MM.1S (cell line): ENCODE measurements around the gene SH3GL3.

Source experiments
- DNase-seq: peaks from one replicate; pipeline ENCODE4 v3.0.0-alpha.2; 2015
- H2AFZ ChIP-seq: fragments of 300-600 bp; sonication (generic); 2 replicates; pipeline ENCODE4 v1.6.0; 2016; ENCODE audit warnings: antibody characterized with exemption, low read length
- H3F3A ChIP-seq: fragments of 300-600 bp; sonication (generic); 2 replicates; pipeline ENCODE4 v1.6.1; 2016; ENCODE audit warnings: mild to moderate bottlenecking, antibody characterized with exemption, low read length, moderate library complexity, mixed read lengths; ENCODE audit not compliant: insufficient read depth
- H3K27ac ChIP-seq: fragments of 300-600 bp; sonication (generic); 2 replicates; pipeline ENCODE4 v1.5.1; 2016; ENCODE audit warnings: mild to moderate bottlenecking, low read length
- H3K27me3 ChIP-seq: fragments of 300-600 bp; sonication (generic); replicated peaks from 2 replicates; pipeline ENCODE4 v1.6.0; 2016; ENCODE audit warnings: low read length; ENCODE audit not compliant: insufficient read depth
- H3K36me3 ChIP-seq: fragments of 300-600 bp; sonication (generic); replicated peaks from 2 replicates; pipeline ENCODE4 v1.6.1; 2016; ENCODE audit warnings: mild to moderate bottlenecking, low read length, mixed read lengths; ENCODE audit not compliant: insufficient read depth
- H3K4me1 ChIP-seq: fragments of 300-600 bp; sonication (generic); 2 replicates; pipeline ENCODE4 v1.6.1; 2016; ENCODE audit warnings: low read length, mixed read lengths
- H3K4me2 ChIP-seq: fragments of 300-600 bp; sonication (generic); 2 replicates; pipeline ENCODE4 v1.6.0; 2016; ENCODE audit warnings: low read depth, low read length
- H3K4me3 ChIP-seq: fragments of 300-600 bp; sonication (generic); 2 replicates; pipeline ENCODE4 v1.5.1; 2016; ENCODE audit warnings: low read length, mixed read lengths
- H3K79me2 ChIP-seq: fragments of 300-600 bp; sonication (generic); 2 replicates; pipeline ENCODE4 v1.6.1; 2016; ENCODE audit warnings: mixed run types, low read length, mixed read lengths
- H3K9ac ChIP-seq: fragments of 300-600 bp; sonication (generic); 2 replicates; pipeline ENCODE4 v1.6.1; 2016; ENCODE audit warnings: low read length, mixed read lengths
- H3K9me2 ChIP-seq: fragments of 300-600 bp; sonication (generic); replicated peaks from 2 replicates; pipeline ENCODE4 v1.6.1; 2016; ENCODE audit warnings: mild to moderate bottlenecking, low read length, mixed read lengths; ENCODE audit not compliant: insufficient read depth
- H3K9me3 ChIP-seq: fragments of 300-600 bp; sonication (generic); replicated peaks from 2 replicates; pipeline ENCODE4 v1.6.1; 2016; ENCODE audit warnings: mild to moderate bottlenecking, low read length, mixed read lengths; ENCODE audit not compliant: insufficient read depth
- H4K20me1 ChIP-seq: fragments of 300-600 bp; sonication (generic); 2 replicates; pipeline ENCODE4 v1.6.1; 2016; ENCODE audit warnings: mild to moderate bottlenecking, low read length, moderate library complexity, mixed read lengths; ENCODE audit not compliant: insufficient read depth
- EZH2 ChIP-seq: fragments of 300-600 bp; sonication (generic); optimal IDR thresholded peaks from 2 replicates; pipeline ENCODE3; 2017; ENCODE audit warnings: low read depth, mild to moderate bottlenecking, antibody characterized with exemption, low read length, mixed read lengths
- EZH2phosphoT487 ChIP-seq: fragments of 300-600 bp; sonication (generic); IDR thresholded peaks from 2 replicates; pipeline ENCODE4 v1.6.1; 2018; ENCODE audit warnings: antibody characterized with exemption, low read length
- TF ChIP-seq, protein P1 (sequence below): fragments of 300-600 bp; sonication (generic); IDR thresholded peaks from 2 replicates; pipeline ENCODE4 v1.5.1; 2016; ENCODE audit warnings: antibody characterized with exemption, low read length, mixed read lengths

Gene SH3GL3

DNA sequence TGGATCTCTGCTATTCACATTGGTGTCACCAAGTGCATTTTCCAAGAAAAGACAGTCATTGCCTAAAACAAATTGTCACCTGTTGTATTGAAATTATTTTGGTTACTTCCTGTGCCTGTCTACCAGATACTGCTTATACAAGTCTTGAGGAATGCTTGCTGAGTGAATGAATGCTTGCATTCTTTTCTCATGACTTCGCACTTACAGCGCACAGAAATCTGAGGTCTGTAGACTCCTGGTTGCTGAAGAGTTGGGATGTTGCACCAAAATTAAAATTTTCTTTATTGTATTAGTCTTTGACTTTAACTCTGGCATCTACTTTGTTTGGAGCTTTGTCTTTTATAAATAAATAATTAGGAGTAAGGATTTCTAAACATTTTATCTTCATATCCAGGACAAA, 28.4 kb downstream of the SH3GL3 start:
- Histone ChIP-seq H3K79me2 (no peaks in the 10 kb centered on the region), H3K4me2 (no peak overlapping the region), H3K4me1 (no peaks in the 10 kb centered on the region), H3K4me3 (no peak overlapping the region), H2AFZ (no peak overlapping the region), H3K9me2 (no peaks in the 10 kb centered on the region), H3K27me3 (no peaks in the 10 kb centered on the region), H3K27ac (no peak overlapping the region), H3K36me3 (no peaks in the 10 kb centered on the region), H3K9ac (no peak overlapping the region), H3K9me3 (no peaks in the 10 kb centered on the region), H3F3A (no peaks in the 10 kb centered on the region), H4K20me1 (no peaks in the 10 kb centered on the region)
- DNase-seq, result no peak
- TF ChIP-seq EZH2 (no peak), EZH2phosphoT487 (no peak)
- TF ChIP-seq, protein P1, sequence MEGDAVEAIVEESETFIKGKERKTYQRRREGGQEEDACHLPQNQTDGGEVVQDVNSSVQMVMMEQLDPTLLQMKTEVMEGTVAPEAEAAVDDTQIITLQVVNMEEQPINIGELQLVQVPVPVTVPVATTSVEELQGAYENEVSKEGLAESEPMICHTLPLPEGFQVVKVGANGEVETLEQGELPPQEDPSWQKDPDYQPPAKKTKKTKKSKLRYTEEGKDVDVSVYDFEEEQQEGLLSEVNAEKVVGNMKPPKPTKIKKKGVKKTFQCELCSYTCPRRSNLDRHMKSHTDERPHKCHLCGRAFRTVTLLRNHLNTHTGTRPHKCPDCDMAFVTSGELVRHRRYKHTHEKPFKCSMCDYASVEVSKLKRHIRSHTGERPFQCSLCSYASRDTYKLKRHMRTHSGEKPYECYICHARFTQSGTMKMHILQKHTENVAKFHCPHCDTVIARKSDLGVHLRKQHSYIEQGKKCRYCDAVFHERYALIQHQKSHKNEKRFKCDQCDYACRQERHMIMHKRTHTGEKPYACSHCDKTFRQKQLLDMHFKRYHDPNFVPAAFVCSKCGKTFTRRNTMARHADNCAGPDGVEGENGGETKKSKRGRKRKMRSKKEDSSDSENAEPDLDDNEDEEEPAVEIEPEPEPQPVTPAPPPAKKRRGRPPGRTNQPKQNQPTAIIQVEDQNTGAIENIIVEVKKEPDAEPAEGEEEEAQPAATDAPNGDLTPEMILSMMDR, result no peak

DNA sequence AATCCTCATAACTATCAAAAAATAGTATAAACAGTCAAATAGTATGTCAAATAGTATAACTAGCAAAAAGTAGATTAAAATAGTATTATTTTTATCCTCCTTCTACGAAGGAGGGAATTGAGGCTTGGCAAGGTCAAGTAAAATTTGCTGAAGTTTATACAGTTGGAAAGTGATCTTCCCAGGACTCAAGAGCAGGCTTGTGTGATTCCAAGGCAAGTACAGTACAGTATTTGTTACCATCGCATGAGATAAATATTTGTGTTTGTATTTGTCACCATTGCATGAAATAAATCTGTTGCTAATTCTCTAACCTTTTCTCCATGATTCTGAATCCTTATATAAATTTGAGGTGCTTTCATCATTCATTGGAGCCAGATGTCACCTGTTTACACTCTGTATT, 28.9 kb downstream of the SH3GL3 start:
- H3K4me2 ChIP-seq, result no peak overlapping the region
- H3K9me2 ChIP-seq, result no peaks in the 10 kb centered on the region
- no peak overlapping the region for H3K27ac ChIP-seq
- H3K4me3 ChIP-seq, result no peak overlapping the region
- TF ChIP-seq EZH2phosphoT487, result no peak
- TF ChIP-seq, protein P1, result no peak
- TF ChIP-seq EZH2, result no peak
- H3K9ac ChIP-seq, result no peak overlapping the region
- no peaks in the 10 kb centered on the region for H3K9me3 ChIP-seq
- no peaks in the 10 kb centered on the region for H4K20me1 ChIP-seq
- no peak overlapping the region for H2AFZ ChIP-seq
- H3K79me2 ChIP-seq, result no peaks in the 10 kb centered on the region
- no peaks in the 10 kb centered on the region for H3F3A ChIP-seq
- no peaks in the 10 kb centered on the region for H3K27me3 ChIP-seq
- no peaks in the 10 kb centered on the region for H3K36me3 ChIP-seq
- no peak for DNase-seq
- no peaks in the 10 kb centered on the region for H3K4me1 ChIP-seq

DNA sequence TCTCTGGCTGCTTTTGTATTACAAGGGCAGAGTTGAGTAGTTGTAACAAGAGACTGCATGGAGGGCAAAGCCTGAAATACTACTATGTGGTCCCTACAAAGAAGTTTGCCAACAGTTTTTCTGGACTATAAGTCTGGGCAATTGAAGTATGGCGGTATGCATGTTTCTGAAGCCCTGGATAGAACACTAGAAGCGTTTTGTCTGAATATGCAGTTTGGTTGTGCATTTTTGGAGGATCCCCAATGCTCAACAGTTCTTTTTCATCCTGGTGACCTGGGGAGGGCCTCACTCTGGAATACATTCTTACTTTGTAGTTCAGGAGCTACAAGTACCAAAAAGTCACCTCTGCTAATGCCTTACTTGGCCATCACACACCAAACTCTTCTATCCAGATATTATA, 29.6 kb downstream of the SH3GL3 start:
- TF ChIP-seq, protein P1, result no peak
- TF ChIP-seq EZH2, result no peak
- DNase-seq, result no peak
- Histone ChIP-seq H4K20me1 (no peaks in the 10 kb centered on the region), H3K9me2 (no peaks in the 10 kb centered on the region), H3K9me3 (no peaks in the 10 kb centered on the region), H3F3A (no peaks in the 10 kb centered on the region), H3K4me2 (no peak overlapping the region), H3K9ac (no peak overlapping the region), H3K27me3 (no peaks in the 10 kb centered on the region), H3K79me2 (no peaks in the 10 kb centered on the region), H3K36me3 (no peaks in the 10 kb centered on the region), H2AFZ (no peak overlapping the region), H3K27ac (no peak overlapping the region), H3K4me1 (no peaks in the 10 kb centered on the region), H3K4me3 (no peak overlapping the region)
